Sigmoid colon (tissue), 4 donors: ENCODE data around the gene TRIP13.

Experiments
- POLR2AphosphoS5 ChIP-seq, 4 donors: sonication (generic); formaldehyde crosslinking; IDR thresholded peaks; one replicate each; pipeline ENCODE4 v1.6.1; 2017; ENCODE audit warnings: antibody characterized with exemption in 4 of 4
- TF ChIP-seq, protein P1 (sequence below), 4 experiments: fragments of 450-650 bp in 3 of 4; fragments of 200-600 bp in 1 of 4; IDR thresholded peaks; one replicate each; pipeline ENCODE4 v1.5.1; 2016 to 2019; ENCODE audit warnings: antibody characterized with exemption in 4 of 4, mild to moderate bottlenecking in 3 of 4, moderate library complexity in 2 of 4

DNA sequence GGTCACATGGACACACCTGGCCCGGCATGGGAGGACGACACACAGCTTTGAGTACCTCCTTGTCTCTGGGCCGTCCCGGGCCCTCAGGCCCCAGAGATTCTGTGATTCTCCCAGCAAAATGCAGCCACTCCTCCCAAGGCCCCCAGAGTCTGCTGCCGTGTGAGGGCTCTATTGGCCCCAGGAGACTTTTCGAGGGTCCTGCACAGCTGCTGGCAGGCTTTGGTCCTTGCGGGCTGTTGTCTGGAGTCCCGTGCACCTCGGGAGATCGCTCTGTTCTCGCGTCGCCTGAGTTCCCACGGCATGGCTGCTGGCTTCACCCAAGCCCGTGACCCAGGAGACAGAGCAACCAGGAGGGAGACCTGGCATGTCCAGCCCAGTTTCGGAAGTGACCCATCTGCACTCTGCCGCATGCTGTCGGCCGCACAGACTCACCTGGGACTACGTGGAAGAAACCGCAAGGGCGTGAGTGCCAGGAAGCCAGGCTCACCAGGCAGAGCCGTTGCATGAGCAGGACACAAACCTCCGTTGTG, 69.1 kb downstream of the TRIP13 start:
- TF ChIP-seq, protein P1, sequence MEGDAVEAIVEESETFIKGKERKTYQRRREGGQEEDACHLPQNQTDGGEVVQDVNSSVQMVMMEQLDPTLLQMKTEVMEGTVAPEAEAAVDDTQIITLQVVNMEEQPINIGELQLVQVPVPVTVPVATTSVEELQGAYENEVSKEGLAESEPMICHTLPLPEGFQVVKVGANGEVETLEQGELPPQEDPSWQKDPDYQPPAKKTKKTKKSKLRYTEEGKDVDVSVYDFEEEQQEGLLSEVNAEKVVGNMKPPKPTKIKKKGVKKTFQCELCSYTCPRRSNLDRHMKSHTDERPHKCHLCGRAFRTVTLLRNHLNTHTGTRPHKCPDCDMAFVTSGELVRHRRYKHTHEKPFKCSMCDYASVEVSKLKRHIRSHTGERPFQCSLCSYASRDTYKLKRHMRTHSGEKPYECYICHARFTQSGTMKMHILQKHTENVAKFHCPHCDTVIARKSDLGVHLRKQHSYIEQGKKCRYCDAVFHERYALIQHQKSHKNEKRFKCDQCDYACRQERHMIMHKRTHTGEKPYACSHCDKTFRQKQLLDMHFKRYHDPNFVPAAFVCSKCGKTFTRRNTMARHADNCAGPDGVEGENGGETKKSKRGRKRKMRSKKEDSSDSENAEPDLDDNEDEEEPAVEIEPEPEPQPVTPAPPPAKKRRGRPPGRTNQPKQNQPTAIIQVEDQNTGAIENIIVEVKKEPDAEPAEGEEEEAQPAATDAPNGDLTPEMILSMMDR (IDR thresholded peaks at IDR 0.05), result no peak
- TF ChIP-seq POLR2AphosphoS5 (IDR thresholded peaks at IDR 0.05), result no peak
